SU-DHL-6 (cell line): ENCODE data around the gene L3MBTL1.

ENCODE experiments used
- H2AFZ ChIP-seq: fragments of 200-600 bp; sonication (generic); 2 replicates; pipeline ENCODE4 v1.6.1; 2014; ENCODE audit warnings: low read depth, mild to moderate bottlenecking, moderate library complexity, mixed read lengths, antibody characterized with exemption, low read length; ENCODE audit not compliant: severe bottlenecking
- H3F3A ChIP-seq: fragments of 200-600 bp; shearing (Covaris generic); 2 replicates; pipeline ENCODE4 v1.6.0; 2016; ENCODE audit warnings: antibody characterized with exemption, mild to moderate bottlenecking; ENCODE audit not compliant: insufficient read depth
- H3K27ac ChIP-seq: fragments of 200-600 bp; sonication (generic); 2 replicates; pipeline ENCODE4 v1.5.1; 2016; ENCODE audit warnings: low read depth, mild to moderate bottlenecking, low read length, moderate library complexity, mixed read lengths
- H3K27me3 ChIP-seq: fragments of 200-600 bp; sonication (generic), shearing (Covaris generic); 2 replicates; pipeline ENCODE4 v1.6.0; 2014; ENCODE audit warnings: mild to moderate bottlenecking, low read length
- H3K36me3 ChIP-seq: fragments of 200-600 bp; sonication (generic); 2 replicates; pipeline ENCODE4 v1.6.1; 2014; ENCODE audit warnings: mild to moderate bottlenecking, low read length, mixed read lengths
- H3K4me2 ChIP-seq: fragments of 300-600, 200-600 bp; shearing (Covaris generic), sonication (generic); 2 replicates; pipeline ENCODE4 v1.6.0; 2014; ENCODE audit warnings: low read length, low read depth, mild to moderate bottlenecking; ENCODE audit not compliant: poor library complexity, severe bottlenecking
- H3K4me3 ChIP-seq: fragments of 200-600 bp; sonication (generic); 2 replicates; pipeline ENCODE4 v1.5.1; 2014; ENCODE audit warnings: antibody characterized with exemption, low read length, mild to moderate bottlenecking, mixed read lengths; ENCODE audit not compliant: insufficient read depth, poor library complexity, severe bottlenecking
- H3K79me2 ChIP-seq: fragments of 200-600 bp; sonication (generic); 2 replicates; pipeline ENCODE4 v1.6.1; 2014; ENCODE audit warnings: mild to moderate bottlenecking, low read length, moderate library complexity; ENCODE audit not compliant: insufficient read depth
- H3K9ac ChIP-seq: fragments of 200-600 bp; sonication (generic); 2 replicates; pipeline ENCODE4 v1.7.0; 2014; ENCODE audit warnings: mild to moderate bottlenecking, low read length
- H3K9me2 ChIP-seq: fragments of 200-600 bp; sonication (generic); replicated peaks from 2 replicates; pipeline ENCODE4 v1.6.1; 2014; ENCODE audit warnings: low read length; ENCODE audit not compliant: insufficient read depth
- H3K9me3 ChIP-seq: fragments of 200-600 bp; sonication (generic); 2 replicates; pipeline ENCODE4 v1.6.1; 2014; ENCODE audit warnings: low read length, mixed read lengths; ENCODE audit not compliant: insufficient read depth
- H4K20me1 ChIP-seq: fragments of 200-600 bp; sonication (generic); 2 replicates; pipeline ENCODE4 v1.6.1; 2014; ENCODE audit warnings: low read depth, mild to moderate bottlenecking, antibody characterized with exemption, low read length, moderate library complexity, mixed read lengths
- EZH2phosphoT487 ChIP-seq: fragments of 200-600 bp; sonication (generic), shearing (Covaris generic); conservative IDR thresholded peaks from 2 replicates; pipeline ENCODE4 v1.6.1; 2018; ENCODE audit warnings: mild to moderate bottlenecking, antibody characterized with exemption, low read length, moderate library complexity, mixed read lengths
- TF ChIP-seq, protein P1 (sequence below): fragments of 200-600 bp; sonication (generic); IDR thresholded peaks from one replicate; pipeline ENCODE4 v1.5.1; 2017; ENCODE audit warnings: antibody characterized with exemption, mild to moderate bottlenecking, low read length, moderate library complexity; ENCODE audit not compliant: insufficient read depth, poor library complexity, severe bottlenecking

L3MBTL1 gene

DNA sequence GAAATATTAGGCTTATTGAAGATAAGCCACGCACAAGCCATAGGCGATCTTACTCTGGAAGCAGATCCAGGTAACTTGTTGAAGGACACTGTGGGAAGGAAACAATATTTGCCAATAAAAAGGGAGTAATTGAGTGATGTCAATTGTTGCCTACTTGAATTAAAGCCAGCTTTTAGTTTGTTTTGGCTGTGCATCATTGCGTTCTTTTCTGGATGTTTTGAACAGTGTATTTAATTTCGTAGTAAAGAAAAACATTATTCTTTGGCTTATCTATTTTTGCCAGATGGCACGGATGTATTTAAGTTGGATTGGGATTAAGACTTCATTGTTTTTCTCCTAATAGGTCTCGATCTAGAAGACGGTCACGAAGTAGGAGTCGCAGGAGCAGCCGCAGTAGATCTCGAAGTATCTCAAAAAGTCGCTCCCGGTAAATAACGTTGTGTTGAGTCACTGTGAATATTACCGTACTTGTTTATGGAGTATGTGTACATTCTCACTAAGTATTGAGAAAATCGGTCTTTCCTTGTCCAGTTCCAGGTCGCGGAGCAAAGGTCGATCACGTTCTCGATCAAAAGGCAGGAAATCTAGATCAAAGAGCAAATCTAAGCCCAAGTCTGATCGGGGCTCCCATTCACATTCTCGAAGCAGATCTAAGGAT, 47.2 kb upstream of the L3MBTL1 start:
- H3K79me2 ChIP-seq: peaks cover 41% of the 10 kb centered on the region
- no peak overlapping the region for H3K9ac ChIP-seq
- H4K20me1 ChIP-seq: peaks cover 55% of the 10 kb centered on the region
- no peak overlapping the region for H3K4me2 ChIP-seq
- H3K27me3 ChIP-seq: no peaks in the 10 kb centered on the region
- H3K4me3 ChIP-seq: no peak overlapping the region
- TF ChIP-seq, protein P1, sequence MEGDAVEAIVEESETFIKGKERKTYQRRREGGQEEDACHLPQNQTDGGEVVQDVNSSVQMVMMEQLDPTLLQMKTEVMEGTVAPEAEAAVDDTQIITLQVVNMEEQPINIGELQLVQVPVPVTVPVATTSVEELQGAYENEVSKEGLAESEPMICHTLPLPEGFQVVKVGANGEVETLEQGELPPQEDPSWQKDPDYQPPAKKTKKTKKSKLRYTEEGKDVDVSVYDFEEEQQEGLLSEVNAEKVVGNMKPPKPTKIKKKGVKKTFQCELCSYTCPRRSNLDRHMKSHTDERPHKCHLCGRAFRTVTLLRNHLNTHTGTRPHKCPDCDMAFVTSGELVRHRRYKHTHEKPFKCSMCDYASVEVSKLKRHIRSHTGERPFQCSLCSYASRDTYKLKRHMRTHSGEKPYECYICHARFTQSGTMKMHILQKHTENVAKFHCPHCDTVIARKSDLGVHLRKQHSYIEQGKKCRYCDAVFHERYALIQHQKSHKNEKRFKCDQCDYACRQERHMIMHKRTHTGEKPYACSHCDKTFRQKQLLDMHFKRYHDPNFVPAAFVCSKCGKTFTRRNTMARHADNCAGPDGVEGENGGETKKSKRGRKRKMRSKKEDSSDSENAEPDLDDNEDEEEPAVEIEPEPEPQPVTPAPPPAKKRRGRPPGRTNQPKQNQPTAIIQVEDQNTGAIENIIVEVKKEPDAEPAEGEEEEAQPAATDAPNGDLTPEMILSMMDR: no peak
- no peak for TF ChIP-seq EZH2phosphoT487
- H2AFZ ChIP-seq: no peak overlapping the region
- peaks cover 47% of the 10 kb centered on the region for H3F3A ChIP-seq
- no peak overlapping the region for H3K27ac ChIP-seq
- H3K9me3 ChIP-seq: no peaks in the 10 kb centered on the region
- H3K9me2 ChIP-seq: no peaks in the 10 kb centered on the region
- peaks cover 52% of the 10 kb centered on the region for H3K36me3 ChIP-seq

- Histone ChIP-seq H3F3A (peaks cover 52% of the 10 kb centered on the region), H3K27ac (no peak overlapping the region), H3K27me3 (no peaks in the 10 kb centered on the region), H3K9me2 (no peaks in the 10 kb centered on the region), H4K20me1 (peaks cover 56% of the 10 kb centered on the region), H3K4me3 (no peak overlapping the region), H3K9ac (no peak overlapping the region), H3K9me3 (no peaks in the 10 kb centered on the region), H3K4me2 (no peak overlapping the region), H2AFZ (no peak overlapping the region), H3K36me3 (peaks cover 54% of the 10 kb centered on the region), H3K79me2 (peaks cover 41% of the 10 kb centered on the region)
- TF ChIP-seq EZH2phosphoT487: no peak
- TF ChIP-seq, protein P1: no peak
Observed at GRCh38 chr20:43460830-43461200, 46.7 kb upstream of the L3MBTL1 start.

DNA sequence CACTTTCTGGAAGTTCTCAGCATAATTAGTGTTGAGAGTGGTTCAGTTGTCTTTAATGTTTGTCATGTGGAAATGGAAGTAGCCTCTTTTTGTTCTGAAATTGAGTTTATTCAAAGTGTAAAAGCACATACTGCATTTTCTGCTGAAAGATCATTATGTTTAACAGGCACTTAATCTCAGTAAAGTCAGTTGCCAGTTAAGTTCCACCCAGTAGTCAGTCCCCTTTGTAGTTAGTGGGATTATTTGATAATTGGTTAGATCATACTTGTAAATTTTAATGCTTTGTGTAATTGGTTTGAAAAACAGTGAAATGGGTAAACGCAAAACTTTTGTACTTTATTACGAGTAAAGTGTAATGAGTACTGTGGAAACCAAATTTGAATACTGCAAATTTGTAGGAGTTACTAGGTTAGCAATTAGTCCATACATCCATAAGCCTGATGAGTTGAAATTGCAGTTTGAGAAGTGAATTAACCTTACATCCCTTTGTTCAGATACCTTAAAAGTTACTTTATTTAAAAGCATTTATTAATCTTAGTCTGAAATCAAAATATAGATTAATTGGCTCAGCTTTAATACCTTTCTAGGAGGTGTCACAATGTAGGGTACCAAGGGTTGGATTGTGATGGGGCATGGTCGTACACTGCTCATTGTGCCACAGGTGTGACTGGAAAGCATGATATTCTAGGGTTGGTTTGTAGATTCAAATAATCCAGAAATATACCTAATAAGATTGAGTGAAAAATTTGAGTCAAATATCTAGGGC, 45.4 kb upstream of the L3MBTL1 start:
- Histone ChIP-seq H3K27ac (no peak overlapping the region), H4K20me1 (peaks cover 59% of the 10 kb centered on the region), H3K9ac (no peak overlapping the region), H3K79me2 (peaks cover 41% of the 10 kb centered on the region), H3K9me3 (no peaks in the 10 kb centered on the region), H3F3A (peaks cover 61% of the 10 kb centered on the region), H3K27me3 (no peaks in the 10 kb centered on the region), H3K4me2 (no peak overlapping the region), H3K9me2 (no peaks in the 10 kb centered on the region), H3K36me3 (peaks cover 57% of the 10 kb centered on the region), H3K4me3 (no peak overlapping the region), H2AFZ (no peak overlapping the region)
- TF ChIP-seq EZH2phosphoT487: no peak
- TF ChIP-seq, protein P1: no peak
